ENCODE results near the gene EEF1AKMT4. TPM values are rescaled to one million over a fixed set of nuclear protein-coding genes. Genes with fewer than 3 reads are reported as not detected.
A peak's percentile ranks its signal among the peaks of the same experiment; 100 is the strongest.

Gene EEF1AKMT4
- total RNA-seq, 2 donors from 2014 or later, result 4.1 to 11.7 TPM

GRCh38 chr3:184306341-184306972, 57.0 kb downstream of the EEF1AKMT4 start:
- intact Hi-C loops (cut with DNase I), result no loop called here
- peaks cover 33% of the 10 kb centered on the region for H3K36me3 ChIP-seq

GRCh38 chr3:184307915-184308314, 58.4 kb downstream of the EEF1AKMT4 start:
- intact Hi-C loops (cut with DNase I), result no loop called here
- peaks cover 19% of the 10 kb centered on the region for H3K36me3 ChIP-seq
- TF ChIP-seq CTCF (IDR thresholded peaks at IDR 0.05), result no peak
- DNase-seq, result no peak
- H3K4me1 ChIP-seq, result no peaks in the 10 kb centered on the region
- no peak overlapping the region for H3K4me3 ChIP-seq
- no peak overlapping the region for H3K9ac ChIP-seq (ENCODE audit: low read depth in 2 of 2, low read length in 2 of 2)
- H3K9me3 ChIP-seq, result no peaks in the 10 kb centered on the region
- H3K27ac ChIP-seq, result no peak overlapping the region
- H3K27me3 ChIP-seq, result no peaks in the 10 kb centered on the region

More at GRCh38 chr3:184306341-184306972, 57.0 kb downstream of the EEF1AKMT4 start:
- peak overlapping the region in 1 of 2 donors; percentile 30 for H3K9ac ChIP-seq (ENCODE audit: low read depth in 2 of 2, low read length in 2 of 2)
- H3K4me3 ChIP-seq, result no peak overlapping the region
- peak overlapping the region; percentile 2 for H3K27ac ChIP-seq
- DNase-seq, result no peak
- H3K4me1 ChIP-seq, result no peaks in the 10 kb centered on the region
- H3K9me3 ChIP-seq, result no peaks in the 10 kb centered on the region
- no peak for TF ChIP-seq CTCF (IDR thresholded peaks at IDR 0.05)
- H3K27me3 ChIP-seq, result no peaks in the 10 kb centered on the region

Small RNA genes lying within 50 kb of the gene (microRNA-seq; reads per million reads assigned to microRNA genes)
- 10.5 reads per million, percentile 15 among the genes with 10 or more reads in this experiment for gene MIR1224

Other genes starting within 250 kb of the EEF1AKMT4 start
- gene ABCC5, start 231.8 kb upstream of the EEF1AKMT4 start, total RNA-seq, result 10 to 100 TPM; 15.1 to 16.6 TPM
- not detected for gene HTR3D, start 217.9 kb upstream of the EEF1AKMT4 start, total RNA-seq
- gene HTR3C, start 196.6 kb upstream of the EEF1AKMT4 start, total RNA-seq, result not detected
- gene HTR3E, start 152.6 kb upstream of the EEF1AKMT4 start, total RNA-seq, result under 1 TPM; 0.13 to 0.52 TPM
- gene EIF2B5, start 114.3 kb upstream of the EEF1AKMT4 start, total RNA-seq, result 10 to 100 TPM; 36.0 to 58.3 TPM
- 10 to 100 TPM; 60.8 to 64.6 TPM for gene DVL3, start 94.3 kb upstream of the EEF1AKMT4 start, total RNA-seq
- 100 to 1,000 TPM; 206 to 255 TPM for gene AP2M1, start 74.8 kb upstream of the EEF1AKMT4 start, total RNA-seq
- 10 to 100 TPM; 54.6 to 82.4 TPM for gene ABCF3, start 63.5 kb upstream of the EEF1AKMT4 start, total RNA-seq
- 1 to 10 TPM; 2.1 to 2.3 TPM for gene VWA5B2, start 20.1 kb upstream of the EEF1AKMT4 start, total RNA-seq
- gene ALG3, start 710 bp upstream of the EEF1AKMT4 start, total RNA-seq, result 10 to 100 TPM; 25.1 to 78.9 TPM
- under 1 TPM in 1 of 2 donors, not detected in 1; 0.19 TPM for gene CAMK2N2, start 11.9 kb downstream of the EEF1AKMT4 start, total RNA-seq
- under 1 TPM in 1 of 2 donors, not detected in 1; 0.37 TPM for gene ECE2, start 26.4 kb downstream of the EEF1AKMT4 start, total RNA-seq
- gene PSMD2, start 49.6 kb downstream of the EEF1AKMT4 start, total RNA-seq, result 100 to 1,000 TPM; 166 to 298 TPM
- gene EIF4G1, start 64.9 kb downstream of the EEF1AKMT4 start, total RNA-seq, result 100 to 1,000 TPM; 263 to 524 TPM
- 10 to 100 TPM; 15.0 to 22.0 TPM for gene FAM131A, start 87.9 kb downstream of the EEF1AKMT4 start, total RNA-seq
- gene CLCN2, start 111.9 kb downstream of the EEF1AKMT4 start, total RNA-seq, result 10 to 100 TPM; 61.1 to 71.6 TPM
- 100 to 1,000 TPM in 1 of 2 donors, 10 to 100 TPM in 1; 98.2 to 130 TPM for gene POLR2H, start 112.0 kb downstream of the EEF1AKMT4 start, total RNA-seq
- gene THPO, start 128.5 kb downstream of the EEF1AKMT4 start, total RNA-seq, result under 1 TPM in 1 of 2 donors, not detected in 1; 0.17 TPM
- gene CHRD, start 130.4 kb downstream of the EEF1AKMT4 start, total RNA-seq, result 1 to 10 TPM; 2.0 TPM